HEK293T (cell line): ENCODE measurements around the gene UBAP2L.

Experiments
- CTCF ChIA-PET: fragments of 350-600 bp; formaldehyde crosslinking; extraction: SDS; loops from one replicate; lab custom pipeline; 2021; ENCODE audit warnings: antibody characterized with exemption, inconsistent platforms; lab: Yijun Ruan, JAX
- POLR2A ChIA-PET: fragments of 350-600 bp; formaldehyde crosslinking; extraction: SDS; loops from one replicate; lab custom pipeline; 2020; ENCODE audit warnings: antibody characterized with exemption, inconsistent platforms; lab: Yijun Ruan, JAX
- DNase-seq: peaks from one replicate; pipeline ENCODE4 v3.0.0; 2012; ENCODE audit warnings: mixed read lengths; ENCODE audit errors: extremely low spot score
- ARNT ChIP-seq: fragments of 450-650 bp; IDR thresholded peaks from 2 replicates; pipeline ENCODE4 v1.6.1; 2017; ENCODE audit warnings: mild to moderate bottlenecking
- BHLHE40 ChIP-seq: fragments of 450-650 bp; IDR thresholded peaks from 2 replicates; pipeline ENCODE4 v1.6.1; 2016; ENCODE audit warnings: mild to moderate bottlenecking, moderate library complexity, borderline replicate concordance
- CTBP1 ChIP-seq: fragments of 450-650 bp; IDR thresholded peaks from 2 replicates; pipeline ENCODE4 v1.6.1; 2016; ENCODE audit warnings: borderline replicate concordance
- ELF4 ChIP-seq: fragments of 450-650 bp; IDR thresholded peaks from 2 replicates; pipeline ENCODE4 v1.6.1; 2017; ENCODE audit warnings: antibody characterized with exemption
- FOXA1 ChIP-seq: fragments of 450-650 bp; IDR thresholded peaks from 2 replicates; pipeline ENCODE4 v1.6.1; 2016; ENCODE audit warnings: mild to moderate bottlenecking
- FOXK2 ChIP-seq: fragments of 450-650 bp; IDR thresholded peaks from 2 replicates; pipeline ENCODE4 v1.6.1; 2016; ENCODE audit warnings: mild to moderate bottlenecking
- FOXM1 ChIP-seq: fragments of 450-650 bp; IDR thresholded peaks from 2 replicates; pipeline ENCODE4 v1.6.1; 2017; ENCODE audit warnings: mild to moderate bottlenecking, borderline replicate concordance
- HDGF ChIP-seq: fragments of 450-650 bp; IDR thresholded peaks from 2 replicates; pipeline ENCODE4 v1.6.1; 2017; ENCODE audit warnings: antibody characterized with exemption, borderline replicate concordance
- L3MBTL2 ChIP-seq: fragments of 450-650 bp; conservative IDR thresholded peaks from 2 replicates; pipeline ENCODE4 v1.6.1; 2016; ENCODE audit warnings: mild to moderate bottlenecking
- LEF1 ChIP-seq: fragments of 450-650 bp; IDR thresholded peaks from 2 replicates; pipeline ENCODE4 v1.6.1; 2017; ENCODE audit warnings: mild to moderate bottlenecking, borderline replicate concordance
- NFRKB ChIP-seq: fragments of 450-650 bp; IDR thresholded peaks from 2 replicates; pipeline ENCODE4 v1.6.1; 2016; ENCODE audit warnings: mild to moderate bottlenecking, moderate library complexity
- PKNOX1 ChIP-seq: fragments of 450-650 bp; IDR thresholded peaks from 2 replicates; pipeline ENCODE4 v1.6.1; 2016
- SP1 ChIP-seq: fragments of 450-650 bp; IDR thresholded peaks from 2 replicates; pipeline ENCODE4 v1.6.1; 2017
- SUZ12 ChIP-seq: fragments of 450-650 bp; IDR thresholded peaks from 2 replicates; pipeline ENCODE4 v1.6.1; 2016; ENCODE audit warnings: mild to moderate bottlenecking
- TARDBP ChIP-seq: fragments of 450-650 bp; IDR thresholded peaks from 2 replicates; pipeline ENCODE4 v1.6.1; 2016
- ZNF384 ChIP-seq: fragments of 450-650 bp; IDR thresholded peaks from 2 replicates; pipeline ENCODE4 v1.6.1; 2016

UBAP2L gene

GRCh38 chr1:154178911-154179811 is 41.6 kb upstream of the UBAP2L start:
- ChIA-PET CTCF (no interaction called here), POLR2A (interaction anchor here (1.3 kb wide), 1 partner anchor 189 kb away, joined by 3 read pairs; no protein-coding TSS in a partner anchor)
- TF ChIP-seq ELF4 (no peak), ZNF384 (no peak), HDGF (no peak), FOXK2 (no peak), ARNT (no peak), CTBP1 (no peak), SUZ12 (no peak), PKNOX1 (no peak), NFRKB (no peak), BHLHE40 (no peak), FOXA1 (no peak), SP1 (no peak), LEF1 (no peak)
- DNase-seq: no peak

- ChIA-PET CTCF (no interaction called here), POLR2A (no interaction called here)
- DNase-seq: no peak
- TF ChIP-seq TARDBP: no peak
- no peak for TF ChIP-seq FOXM1
- TF ChIP-seq LEF1: no peak
- no peak for TF ChIP-seq PKNOX1
- no peak for TF ChIP-seq BHLHE40
- no peak for TF ChIP-seq SP1
- no peak for TF ChIP-seq L3MBTL2
- TF ChIP-seq ELF4: no peak
- TF ChIP-seq CTBP1: no peak
- TF ChIP-seq NFRKB: no peak
These were observed 40.6 kb upstream of the UBAP2L start for GRCh38 chr1:154179946-154180687.

GRCh38 chr1:154181944-154182343 is 38.8 kb upstream of the UBAP2L start:
- ChIA-PET POLR2A (interaction anchor here (1.0 to 1.5 kb wide), 5 partner anchors 18 to 189 kb away, joined by 4 to 5 read pairs (median 4); partner anchors contain the start of gene UBAP2L), CTCF (no interaction called here)
- no peak for DNase-seq

DNA sequence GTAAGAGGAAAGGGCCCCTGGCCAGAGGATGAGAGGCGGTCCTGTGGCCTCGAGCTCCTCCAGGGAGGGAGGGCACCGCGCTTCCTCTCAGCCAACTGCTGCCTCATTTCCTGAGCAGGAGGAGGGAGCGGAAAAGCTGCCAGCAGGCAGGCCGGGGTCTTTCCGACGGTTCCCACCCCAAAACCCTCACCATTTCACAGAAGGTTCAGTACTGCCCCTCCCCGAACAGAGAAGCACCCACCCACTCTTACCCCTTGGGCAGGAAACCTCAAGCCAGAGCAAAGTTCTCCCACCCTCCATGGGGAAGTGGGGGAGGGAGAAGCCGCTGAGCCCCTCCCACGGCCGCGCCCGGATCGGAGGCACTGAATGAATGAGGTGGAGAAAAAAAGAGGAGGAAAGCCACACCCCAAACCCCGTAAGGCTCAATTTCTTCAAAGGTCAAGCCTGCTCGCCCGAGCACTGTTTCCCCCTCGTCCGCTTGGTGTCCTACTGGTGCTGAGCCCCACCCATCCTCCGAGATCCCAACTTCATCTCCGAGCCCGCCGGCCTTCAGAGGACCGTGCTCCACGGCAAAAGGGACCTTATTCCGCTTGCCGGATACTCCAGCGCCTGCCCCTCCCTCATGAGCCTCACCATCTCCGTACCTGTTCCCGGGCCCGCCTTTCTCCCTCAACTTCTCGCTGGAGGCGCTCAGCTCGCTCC is 38.3 kb upstream of the UBAP2L start:
- DNase-seq: peak; percentile 63
- CTCF ChIA-PET: no interaction called here
- POLR2A ChIA-PET: interaction anchor here (0.7 to 1.5 kb wide), 8 partner anchors 10 to 192 kb away, joined by 3 to 8 read pairs (median 4); partner anchors contain the start of genes RPS27 and UBAP2L
- TF ChIP-seq FOXK2 (no peak), TARDBP (no peak), PKNOX1 (no peak), HDGF (no peak), ARNT (no peak)

More at GRCh38 chr1:154181944-154182343, 38.8 kb upstream of the UBAP2L start:
- TF ChIP-seq L3MBTL2 (peak; percentile 28; the same call in 1 of the 2 replicates), ZNF384 (no peak)

- peak; percentile 100 for DNase-seq
- TF ChIP-seq L3MBTL2: peak; percentile 95
- TF ChIP-seq ELF4: peak; percentile 93
- TF ChIP-seq LEF1: no peak; the same call in 1 of the 2 replicates
- peak; percentile 56; the same call in 1 of the 2 replicates for TF ChIP-seq CTBP1
- TF ChIP-seq BHLHE40: no peak
- TF ChIP-seq PKNOX1: peak; percentile 57; the same call in 1 of the 2 replicates
- 0 out of 2 replicates have a peak, but pooled peaks have one; percentile 80 for TF ChIP-seq HDGF
- ChIA-PET POLR2A (interaction anchor here (0.7 to 1.4 kb wide), 6 partner anchors 9 to 193 kb away, joined by 3 to 8 read pairs (median 4); partner anchors contain the start of genes RPS27 and UBAP2L), CTCF (interaction anchor here (0.6 kb wide), 1 partner anchor 9 kb away, joined by 4 read pairs; the partner anchor contains the start of gene TPM3)
These were observed 37.5 kb upstream of the UBAP2L start for GRCh38 chr1:154183046-154183915.
